Type B pancreatic cell (in vitro differentiated cells): ENCODE data around the gene SDR42E1. TPM values are rescaled to one million over a fixed set of nuclear protein-coding genes. Genes with fewer than 3 reads are reported as not detected.
A peak's percentile ranks its signal among the peaks of the same experiment; 100 is the strongest.

Experiments used
- DNase-seq: peaks from one replicate; pipeline ENCODE4 v3.0.0; 2021; ENCODE audit warnings: mixed read lengths; ENCODE audit not compliant: unreplicated experiment; ENCODE audit errors: extremely low spot score
- H3K27ac Mint-ChIP-seq: 2 replicates; pipeline ENCODE4 v1.8.0; 2021; ENCODE audit warnings: mild to moderate bottlenecking, mixed read lengths
- H3K27me3 Mint-ChIP-seq: 2 replicates; pipeline ENCODE4 v1.8.0; 2021; ENCODE audit warnings: mixed read lengths
- H3K36me3 Mint-ChIP-seq: 2 replicates; pipeline ENCODE4 v1.8.0; 2021; ENCODE audit warnings: mixed read lengths
- H3K4me1 Mint-ChIP-seq: one replicate; pipeline ENCODE4 v1.8.0; 2021; ENCODE audit warnings: mixed read lengths; ENCODE audit not compliant: unreplicated experiment
- H3K4me3 Mint-ChIP-seq: 2 replicates; pipeline ENCODE4 v1.8.0; 2021; ENCODE audit warnings: mild to moderate bottlenecking, mixed read lengths
- H3K9me3 Mint-ChIP-seq: 2 replicates; pipeline ENCODE4 v1.8.0; 2021; ENCODE audit warnings: mixed read lengths
- CTCF ChIP-seq: fragments of 200-600 bp; sonication (generic); conservative IDR thresholded peaks from 2 replicates; pipeline ENCODE4 v1.5.0; 2021; ENCODE audit warnings: antibody characterized with exemption, mild to moderate bottlenecking
- total RNA-seq: library from RNA; stranded (reverse); gene quantifications from 2 replicates; pipeline ENCODE4 v1.2.1, GENCODE V29; 2021; ENCODE audit warnings: low replicate concordance

Gene SDR42E1
- total RNA-seq, 1 donor from 2014 or later: not detected

- no peaks in the 10 kb centered on the region for H3K36me3 Mint-ChIP-seq
- peaks cover 4% of the 10 kb centered on the region for H3K4me1 Mint-ChIP-seq
- H3K27me3 Mint-ChIP-seq: peaks cover 9% of the 10 kb centered on the region
- H3K9me3 Mint-ChIP-seq: no peaks in the 10 kb centered on the region
- no peak overlapping the region for H3K27ac Mint-ChIP-seq
- TF ChIP-seq CTCF: peak; percentile 69
- DNase-seq: no peak
- H3K4me3 Mint-ChIP-seq: no peak overlapping the region
These were observed 20.1 kb upstream of the SDR42E1 start for GRCh38 chr16:82031116-82032084.

GRCh38 chr16:82027629-82028064 lies 16.4 kb upstream of the SDR42E1 start:
- H3K27ac Mint-ChIP-seq: no peak overlapping the region
- TF ChIP-seq CTCF: no peak
- H3K36me3 Mint-ChIP-seq: no peaks in the 10 kb centered on the region
- no peak overlapping the region for H3K4me3 Mint-ChIP-seq
- peaks cover 22% of the 10 kb centered on the region for H3K27me3 Mint-ChIP-seq
- H3K9me3 Mint-ChIP-seq: peaks cover 13% of the 10 kb centered on the region
- no peak for DNase-seq
- H3K4me1 Mint-ChIP-seq: no peaks in the 10 kb centered on the region

GRCh38 chr16:82024883-82025282 lies 13.6 kb upstream of the SDR42E1 start:
- Mint-ChIP-seq H3K36me3 (no peaks in the 10 kb centered on the region), H3K9me3 (peaks cover 13% of the 10 kb centered on the region), H3K27ac (no peak overlapping the region), H3K4me3 (no peak overlapping the region), H3K27me3 (peaks cover 21% of the 10 kb centered on the region), H3K4me1 (no peaks in the 10 kb centered on the region)
- no peak for TF ChIP-seq CTCF
- no peak for DNase-seq

- no peak overlapping the region for H3K27ac Mint-ChIP-seq
These were observed 13.0 kb upstream of the SDR42E1 start for GRCh38 chr16:82024316-82024715.

GRCh38 chr16:82023206-82023605 lies 11.9 kb upstream of the SDR42E1 start:
- no peaks in the 10 kb centered on the region for H3K36me3 Mint-ChIP-seq
- H3K27ac Mint-ChIP-seq: no peak overlapping the region
- H3K4me1 Mint-ChIP-seq: no peaks in the 10 kb centered on the region
- TF ChIP-seq CTCF: no peak
- peaks cover 31% of the 10 kb centered on the region for H3K27me3 Mint-ChIP-seq
- peaks cover 13% of the 10 kb centered on the region for H3K9me3 Mint-ChIP-seq
- no peak for DNase-seq
- no peak overlapping the region for H3K4me3 Mint-ChIP-seq

More at GRCh38 chr16:82024316-82024715, 13.0 kb upstream of the SDR42E1 start:
- Mint-ChIP-seq H3K27me3 (peaks cover 26% of the 10 kb centered on the region), H3K4me3 (no peak overlapping the region), H3K36me3 (no peaks in the 10 kb centered on the region), H3K4me1 (no peaks in the 10 kb centered on the region), H3K9me3 (peaks cover 13% of the 10 kb centered on the region)
- no peak for DNase-seq
- no peak for TF ChIP-seq CTCF
